Endothelial cell (in vitro differentiated cells): Measurements from ENCODE around the gene CNTNAP5. TPM values are rescaled to one million over a fixed set of nuclear protein-coding genes. Genes with fewer than 3 reads are reported as not detected.
"Not testable (repeated sequence)": the region's sequence is repeated elsewhere in the genome, so short reads cannot be mapped to it uniquely, and the experiment has no call there.

Source experiments
- DNase-seq: peaks from one replicate; pipeline ENCODE4 v3.0.0; 2021; ENCODE audit warnings: low spot score
- H3K27ac Mint-ChIP-seq: one replicate; pipeline ENCODE4 v1.8.0; 2021; ENCODE audit warnings: mixed read lengths, inconsistent platforms; ENCODE audit not compliant: unreplicated experiment
- H3K27me3 Mint-ChIP-seq: one replicate; pipeline ENCODE4 v1.8.0; 2021; ENCODE audit warnings: mild to moderate bottlenecking, moderate library complexity, mixed read lengths, inconsistent platforms; ENCODE audit not compliant: unreplicated experiment
- H3K36me3 Mint-ChIP-seq: one replicate; pipeline ENCODE4 v1.8.0; 2021; ENCODE audit warnings: mild to moderate bottlenecking, low read depth, mixed read lengths, inconsistent platforms; ENCODE audit not compliant: unreplicated experiment
- H3K4me1 Mint-ChIP-seq: one replicate; pipeline ENCODE4 v1.8.0; 2021; ENCODE audit warnings: mild to moderate bottlenecking, mixed read lengths, inconsistent platforms; ENCODE audit not compliant: unreplicated experiment
- H3K4me3 Mint-ChIP-seq: one replicate; pipeline ENCODE4 v1.8.0; 2021; ENCODE audit warnings: mild to moderate bottlenecking, mixed read lengths, inconsistent platforms; ENCODE audit not compliant: unreplicated experiment
- H3K9me3 Mint-ChIP-seq: one replicate; pipeline ENCODE4 v1.8.0; 2021; ENCODE audit warnings: mixed read lengths, inconsistent platforms; ENCODE audit not compliant: unreplicated experiment
- total RNA-seq: library from RNA; stranded (reverse); fragmentation: NEBNext Ultra II Directional; extraction: Animal tissue kit (Norgen Biotek cat#: 25700); gene quantifications from one replicate; pipeline ENCODE4 v1.2.1, GENCODE V29; 2021; ENCODE audit not compliant: unreplicated experiment
- TF ChIP-seq, protein P1 (sequence below): fragments of 200-600 bp; sonication (generic); IDR thresholded peaks from one replicate; pipeline ENCODE4 v1.5.0; 2021; ENCODE audit warnings: antibody characterized with exemption; ENCODE audit not compliant: unreplicated experiment

The CNTNAP5 gene
- total RNA-seq, 1 donor from 2014 or later = 5.0 TPM

DNA sequence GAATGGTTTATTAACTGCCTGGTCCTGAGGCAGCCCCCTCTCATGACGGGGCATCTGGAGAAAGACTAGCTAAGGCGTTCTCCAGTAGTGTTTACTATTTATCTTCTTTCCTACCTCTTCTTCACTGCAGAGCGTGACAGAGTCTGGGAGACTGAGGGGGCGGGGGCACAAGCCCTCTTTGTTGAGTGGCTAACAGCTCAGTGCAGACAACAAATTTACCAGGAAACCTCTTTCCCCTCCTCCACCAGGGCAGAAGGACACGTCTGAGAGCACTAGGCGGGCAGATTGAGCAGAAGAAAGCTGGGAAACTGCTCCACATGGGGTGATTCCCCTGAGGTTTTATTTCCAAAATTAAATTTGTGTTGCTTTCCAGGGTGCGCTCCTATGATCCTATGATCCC lies 322.1 kb downstream of the CNTNAP5 start:
- peaks cover 2% of the 10 kb centered on the region for H3K27me3 Mint-ChIP-seq
- no peaks in the 10 kb centered on the region for H3K9me3 Mint-ChIP-seq
- no peak overlapping the region for H3K27ac Mint-ChIP-seq
- H3K36me3 Mint-ChIP-seq = no peaks in the 10 kb centered on the region
- no peak overlapping the region for H3K4me3 Mint-ChIP-seq
- H3K4me1 Mint-ChIP-seq = no peaks in the 10 kb centered on the region
- no peak for DNase-seq
- TF ChIP-seq, protein P1, sequence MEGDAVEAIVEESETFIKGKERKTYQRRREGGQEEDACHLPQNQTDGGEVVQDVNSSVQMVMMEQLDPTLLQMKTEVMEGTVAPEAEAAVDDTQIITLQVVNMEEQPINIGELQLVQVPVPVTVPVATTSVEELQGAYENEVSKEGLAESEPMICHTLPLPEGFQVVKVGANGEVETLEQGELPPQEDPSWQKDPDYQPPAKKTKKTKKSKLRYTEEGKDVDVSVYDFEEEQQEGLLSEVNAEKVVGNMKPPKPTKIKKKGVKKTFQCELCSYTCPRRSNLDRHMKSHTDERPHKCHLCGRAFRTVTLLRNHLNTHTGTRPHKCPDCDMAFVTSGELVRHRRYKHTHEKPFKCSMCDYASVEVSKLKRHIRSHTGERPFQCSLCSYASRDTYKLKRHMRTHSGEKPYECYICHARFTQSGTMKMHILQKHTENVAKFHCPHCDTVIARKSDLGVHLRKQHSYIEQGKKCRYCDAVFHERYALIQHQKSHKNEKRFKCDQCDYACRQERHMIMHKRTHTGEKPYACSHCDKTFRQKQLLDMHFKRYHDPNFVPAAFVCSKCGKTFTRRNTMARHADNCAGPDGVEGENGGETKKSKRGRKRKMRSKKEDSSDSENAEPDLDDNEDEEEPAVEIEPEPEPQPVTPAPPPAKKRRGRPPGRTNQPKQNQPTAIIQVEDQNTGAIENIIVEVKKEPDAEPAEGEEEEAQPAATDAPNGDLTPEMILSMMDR = no peak

DNA sequence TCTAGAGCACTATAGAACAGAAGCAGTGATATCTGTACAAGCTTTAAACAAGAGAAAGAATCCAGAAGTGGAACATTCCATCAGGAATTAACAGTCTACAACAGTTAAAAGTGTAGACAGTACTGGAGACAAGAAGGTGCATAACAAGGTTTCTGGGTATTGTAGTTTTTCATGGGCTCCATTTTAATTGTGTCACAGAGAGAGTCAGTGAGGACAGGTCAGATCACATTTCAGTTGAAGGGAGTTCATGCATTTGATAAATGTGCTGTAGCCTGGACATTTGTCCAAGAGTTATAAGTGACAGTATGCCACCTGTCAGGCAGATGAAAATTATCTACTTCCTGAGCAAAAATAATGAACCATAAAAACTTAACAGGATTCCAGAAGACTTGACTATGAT lies 328.6 kb downstream of the CNTNAP5 start:
- Mint-ChIP-seq H3K27me3 (no peaks in the 10 kb centered on the region), H3K27ac (no peak overlapping the region), H3K9me3 (no peaks in the 10 kb centered on the region), H3K4me1 (no peaks in the 10 kb centered on the region), H3K4me3 (no peak overlapping the region), H3K36me3 (no peaks in the 10 kb centered on the region)
- TF ChIP-seq, protein P1 = no peak
- DNase-seq = no peak

DNA sequence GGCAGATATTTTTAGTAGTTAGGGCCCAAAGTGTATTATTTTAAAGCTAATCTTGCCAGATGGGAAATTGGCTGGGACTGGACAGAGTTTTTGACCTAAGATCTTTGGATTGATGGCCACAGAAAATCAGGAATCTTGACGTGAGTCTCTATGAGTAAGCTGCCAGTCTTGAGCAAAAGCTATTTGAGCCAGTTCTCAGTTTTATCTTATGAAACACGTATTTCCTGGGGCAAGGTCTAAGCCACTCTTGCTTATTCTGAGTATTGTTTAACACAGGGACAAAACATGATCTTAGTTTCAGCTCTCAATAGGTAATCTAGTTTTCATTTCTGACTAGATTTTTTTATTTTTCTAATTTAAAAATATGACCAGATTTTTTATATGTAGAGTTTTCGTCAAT lies 329.4 kb downstream of the CNTNAP5 start:
- Mint-ChIP-seq H3K27me3 (no peaks in the 10 kb centered on the region), H3K9me3 (no peaks in the 10 kb centered on the region), H3K4me3 (no peak overlapping the region), H3K36me3 (no peaks in the 10 kb centered on the region), H3K4me1 (no peaks in the 10 kb centered on the region), H3K27ac (no peak overlapping the region)
- TF ChIP-seq, protein P1 = no peak
- DNase-seq = no peak

DNA sequence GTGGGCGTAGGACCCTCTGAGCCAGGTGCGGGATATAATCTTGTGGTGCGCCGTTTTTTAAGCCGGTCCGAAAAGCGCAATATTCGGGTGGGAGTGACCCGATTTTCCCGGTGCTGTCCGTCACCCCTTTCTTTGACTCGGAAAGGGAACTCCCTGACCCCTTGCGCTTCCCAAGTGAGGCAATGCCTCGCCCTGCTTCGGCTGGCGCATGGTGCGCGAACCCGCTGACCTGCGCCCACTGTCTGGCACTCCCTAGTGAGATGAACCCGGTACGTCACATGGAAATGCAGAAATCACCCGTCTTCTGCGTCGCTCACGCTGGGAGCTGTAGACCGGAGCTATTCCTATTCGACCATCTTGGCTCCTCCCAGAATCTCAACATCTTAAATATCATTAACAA lies 336.9 kb downstream of the CNTNAP5 start:
- H3K4me1 Mint-ChIP-seq, H3K36me3 Mint-ChIP-seq, H3K9me3 Mint-ChIP-seq, H3K27me3 Mint-ChIP-seq, DNase-seq, H3K27ac Mint-ChIP-seq, H3K4me3 Mint-ChIP-seq: not testable (repeated sequence)

DNA sequence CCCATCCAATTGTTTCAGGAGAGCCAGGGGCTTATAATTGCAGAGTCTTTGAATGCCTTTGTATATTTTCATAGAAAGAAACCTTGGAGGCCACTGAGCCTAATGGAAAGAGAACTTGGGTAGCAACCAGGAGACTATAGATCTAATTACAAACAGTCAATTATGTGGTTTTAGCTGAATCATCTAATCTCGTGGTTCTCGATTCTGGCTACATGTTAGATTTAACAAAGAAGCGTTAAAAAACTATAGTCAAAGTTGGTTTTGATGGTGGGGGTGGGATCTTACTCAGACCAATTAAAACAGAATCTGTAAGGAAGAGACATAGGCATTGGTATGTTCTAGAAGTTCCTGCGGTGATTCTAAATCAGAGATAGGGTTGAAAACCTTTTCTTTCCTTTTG lies 344.1 kb downstream of the CNTNAP5 start:
- Mint-ChIP-seq H3K27ac (no peak overlapping the region), H3K27me3 (no peaks in the 10 kb centered on the region), H3K9me3 (no peaks in the 10 kb centered on the region), H3K36me3 (no peaks in the 10 kb centered on the region), H3K4me1 (peaks cover 2% of the 10 kb centered on the region), H3K4me3 (no peak overlapping the region)
- TF ChIP-seq, protein P1 = no peak
- DNase-seq = no peak
